ENCODE measurements around the gene PPP1R14C. TPM values are rescaled to one million over a fixed set of nuclear protein-coding genes. Genes with fewer than 3 reads are reported as not detected.

Gene PPP1R14C
- total RNA-seq, 2 experiments from 2014 or later: 0.10 TPM

GRCh38 chr6:150275489-150275888, 132.6 kb downstream of the PPP1R14C start:
- Mint-ChIP-seq H3K4me3 (no peak overlapping the region), H3K36me3 (ENCODE audit: low read depth) (no peaks in the 10 kb centered on the region), H3K9me3 (no peaks in the 10 kb centered on the region), H3K4me1 (no peaks in the 10 kb centered on the region), H3K27ac (no peak overlapping the region), H3K27me3 (peaks cover 2% of the 10 kb centered on the region)
- CTCF ChIA-PET: no interaction called here
- DNase-seq: no peak
- POLR2A ChIA-PET: no interaction called here

- ChIA-PET POLR2A (no interaction called here), CTCF (no interaction called here)
- Mint-ChIP-seq H3K4me3 (no peak overlapping the region), H3K9me3 (no peaks in the 10 kb centered on the region), H3K4me1 (no peaks in the 10 kb centered on the region), H3K27me3 (peaks cover 5% of the 10 kb centered on the region), H3K36me3 (ENCODE audit: low read depth) (no peaks in the 10 kb centered on the region), H3K27ac (no peak overlapping the region)
- DNase-seq: no peak
Observed at GRCh38 chr6:150276168-150276936, 133.5 kb downstream of the PPP1R14C start.

GRCh38 chr6:150276937-150277742, 134.3 kb downstream of the PPP1R14C start:
- CTCF ChIA-PET: no interaction called here
- H3K9me3 Mint-ChIP-seq: no peaks in the 10 kb centered on the region
- DNase-seq: no peak
- H3K36me3 Mint-ChIP-seq (ENCODE audit: low read depth): no peaks in the 10 kb centered on the region
- H3K27ac Mint-ChIP-seq: no peak overlapping the region
- no peaks in the 10 kb centered on the region for H3K4me1 Mint-ChIP-seq
- H3K4me3 Mint-ChIP-seq: no peak overlapping the region
- H3K27me3 Mint-ChIP-seq: peaks cover 9% of the 10 kb centered on the region
- POLR2A ChIA-PET: no interaction called here

- Mint-ChIP-seq H3K27ac (no peak overlapping the region), H3K4me1 (no peaks in the 10 kb centered on the region), H3K36me3 (ENCODE audit: low read depth) (no peaks in the 10 kb centered on the region), H3K27me3 (peaks cover 14% of the 10 kb centered on the region), H3K4me3 (no peak overlapping the region), H3K9me3 (no peaks in the 10 kb centered on the region)
- ChIA-PET POLR2A (no interaction called here), CTCF (no interaction called here)
- no peak for DNase-seq
Observed at GRCh38 chr6:150279533-150279932, 136.7 kb downstream of the PPP1R14C start.

GRCh38 chr6:150280703-150281102, 137.9 kb downstream of the PPP1R14C start:
- POLR2A ChIA-PET: no interaction called here
- CTCF ChIA-PET: no interaction called here
- no peak for DNase-seq
- no peak overlapping the region for H3K27ac Mint-ChIP-seq
- no peaks in the 10 kb centered on the region for H3K36me3 Mint-ChIP-seq (ENCODE audit: low read depth)
- H3K27me3 Mint-ChIP-seq: peaks cover 20% of the 10 kb centered on the region
- H3K9me3 Mint-ChIP-seq: no peaks in the 10 kb centered on the region
- no peak overlapping the region for H3K4me3 Mint-ChIP-seq
- no peaks in the 10 kb centered on the region for H3K4me1 Mint-ChIP-seq

- H3K4me1 Mint-ChIP-seq: no peaks in the 10 kb centered on the region
- POLR2A ChIA-PET: no interaction called here
- peaks cover 29% of the 10 kb centered on the region for H3K27me3 Mint-ChIP-seq
- no peaks in the 10 kb centered on the region for H3K36me3 Mint-ChIP-seq (ENCODE audit: low read depth)
- H3K9me3 Mint-ChIP-seq: no peaks in the 10 kb centered on the region
- H3K4me3 Mint-ChIP-seq: no peak overlapping the region
- H3K27ac Mint-ChIP-seq: no peak overlapping the region
- no peak for DNase-seq
- CTCF ChIA-PET: no interaction called here
Observed at GRCh38 chr6:150281767-150282166, 138.9 kb downstream of the PPP1R14C start.

GRCh38 chr6:150282806-150283205, 140.0 kb downstream of the PPP1R14C start:
- Mint-ChIP-seq H3K4me3 (no peak overlapping the region), H3K36me3 (ENCODE audit: low read depth) (no peaks in the 10 kb centered on the region), H3K4me1 (no peaks in the 10 kb centered on the region), H3K27ac (no peak overlapping the region), H3K27me3 (peaks cover 33% of the 10 kb centered on the region), H3K9me3 (no peaks in the 10 kb centered on the region)
- DNase-seq: no peak
- CTCF ChIA-PET: interaction anchor here (0.8 kb wide), 1 partner anchor 156 kb away, joined by 3 read pairs; no protein-coding TSS in a partner anchor
- POLR2A ChIA-PET: no interaction called here

GRCh38 chr6:150286460-150286859, 143.6 kb downstream of the PPP1R14C start:
- Mint-ChIP-seq H3K4me3 (no peak overlapping the region), H3K27me3 (peaks cover 38% of the 10 kb centered on the region), H3K27ac (no peak overlapping the region), H3K9me3 (no peaks in the 10 kb centered on the region), H3K4me1 (no peaks in the 10 kb centered on the region), H3K36me3 (ENCODE audit: low read depth) (no peaks in the 10 kb centered on the region)
- POLR2A ChIA-PET: no interaction called here
- no peak for DNase-seq
- CTCF ChIA-PET: no interaction called here

- Mint-ChIP-seq H3K27me3 (peaks cover 35% of the 10 kb centered on the region), H3K27ac (no peak overlapping the region), H3K4me1 (no peaks in the 10 kb centered on the region), H3K9me3 (no peaks in the 10 kb centered on the region), H3K36me3 (ENCODE audit: low read depth) (no peaks in the 10 kb centered on the region), H3K4me3 (no peak overlapping the region)
- ChIA-PET CTCF (no interaction called here), POLR2A (no interaction called here)
- DNase-seq: no peak
Observed at GRCh38 chr6:150286912-150287311, 144.1 kb downstream of the PPP1R14C start.

GRCh38 chr6:150288456-150288855, 145.6 kb downstream of the PPP1R14C start:
- H3K27me3 Mint-ChIP-seq: peaks cover 28% of the 10 kb centered on the region
- H3K27ac Mint-ChIP-seq: no peak overlapping the region
- ChIA-PET CTCF (no interaction called here), POLR2A (no interaction called here)
- H3K9me3 Mint-ChIP-seq: no peaks in the 10 kb centered on the region
- no peaks in the 10 kb centered on the region for H3K36me3 Mint-ChIP-seq (ENCODE audit: low read depth)
- H3K4me3 Mint-ChIP-seq: no peak overlapping the region
- DNase-seq: no peak
- no peaks in the 10 kb centered on the region for H3K4me1 Mint-ChIP-seq

- POLR2A ChIA-PET: no interaction called here
- Mint-ChIP-seq H3K27ac (no peak overlapping the region), H3K27me3 (peaks cover 28% of the 10 kb centered on the region)
Observed at GRCh38 chr6:150289454-150290071, 146.7 kb downstream of the PPP1R14C start.

GRCh38 chr6:150290429-150290828, 147.6 kb downstream of the PPP1R14C start:
- H3K27me3 Mint-ChIP-seq: peaks cover 23% of the 10 kb centered on the region
- ChIA-PET CTCF (no interaction called here), POLR2A (no interaction called here)

More at GRCh38 chr6:150289454-150290071, 146.7 kb downstream of the PPP1R14C start:
- H3K4me3 Mint-ChIP-seq: no peak overlapping the region
- no peaks in the 10 kb centered on the region for H3K9me3 Mint-ChIP-seq
- H3K4me1 Mint-ChIP-seq: no peaks in the 10 kb centered on the region
- CTCF ChIA-PET: no interaction called here
- DNase-seq: no peak
- no peaks in the 10 kb centered on the region for H3K36me3 Mint-ChIP-seq (ENCODE audit: low read depth)

GRCh38 chr6:150291968-150292710, 149.3 kb downstream of the PPP1R14C start:
- DNase-seq: no peak
- Mint-ChIP-seq H3K36me3 (ENCODE audit: low read depth) (no peaks in the 10 kb centered on the region), H3K27me3 (peaks cover 9% of the 10 kb centered on the region), H3K4me1 (no peaks in the 10 kb centered on the region), H3K4me3 (no peak overlapping the region), H3K9me3 (peaks cover 8% of the 10 kb centered on the region), H3K27ac (no peak overlapping the region)
- ChIA-PET CTCF (no interaction called here), POLR2A (no interaction called here)

More at GRCh38 chr6:150290429-150290828, 147.6 kb downstream of the PPP1R14C start:
- H3K9me3 Mint-ChIP-seq: no peaks in the 10 kb centered on the region
- DNase-seq: no peak
- no peak overlapping the region for H3K27ac Mint-ChIP-seq
- no peak overlapping the region for H3K4me3 Mint-ChIP-seq
- no peaks in the 10 kb centered on the region for H3K36me3 Mint-ChIP-seq (ENCODE audit: low read depth)
- no peaks in the 10 kb centered on the region for H3K4me1 Mint-ChIP-seq
